WERI-Rb-1 (cell line): ENCODE measurements around the gene ATG101.

Source experiments
- DNase-seq: peaks from one replicate; pipeline ENCODE4 v3.0.0-alpha.2; 2020
- H3K27ac ChIP-seq: fragments of 250-450 bp; sonication (Bioruptor Pico); 2 replicates; pipeline ENCODE4 v1.5.1; 2020; ENCODE audit warnings: mild to moderate bottlenecking, moderate library complexity
- H3K27me3 ChIP-seq: fragments of 250-450 bp; sonication (Bioruptor Pico); 2 replicates; pipeline ENCODE4 v1.5.1; 2021; ENCODE audit warnings: mild to moderate bottlenecking, low read depth, moderate library complexity; ENCODE audit not compliant: insufficient read depth, severe bottlenecking
- H3K36me3 ChIP-seq: fragments of 250-450 bp; sonication (Bioruptor Pico); 2 replicates; pipeline ENCODE4 v1.5.1; 2020; ENCODE audit warnings: mild to moderate bottlenecking, moderate library complexity
- H3K4me3 ChIP-seq: 2 replicates; pipeline ENCODE4 v1.5.1; 2011; ENCODE audit warnings: low read depth, mild to moderate bottlenecking, control low read depth, low read length
- H3K9me3 ChIP-seq: fragments of 250-450 bp; sonication (Bioruptor Pico); 2 replicates; pipeline ENCODE4 v1.5.1; 2021; ENCODE audit warnings: mild to moderate bottlenecking, moderate library complexity; ENCODE audit not compliant: severe bottlenecking
- TF ChIP-seq, protein P1 (sequence below): IDR thresholded peaks from 2 replicates; pipeline ENCODE4 v1.5.1; 2011; ENCODE audit warnings: low read depth, mild to moderate bottlenecking, control low read depth, inconsistent platforms, low read length

Gene ATG101, protein sequence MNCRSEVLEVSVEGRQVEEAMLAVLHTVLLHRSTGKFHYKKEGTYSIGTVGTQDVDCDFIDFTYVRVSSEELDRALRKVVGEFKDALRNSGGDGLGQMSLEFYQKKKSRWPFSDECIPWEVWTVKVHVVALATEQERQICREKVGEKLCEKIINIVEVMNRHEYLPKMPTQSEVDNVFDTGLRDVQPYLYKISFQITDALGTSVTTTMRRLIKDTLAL

DNA sequence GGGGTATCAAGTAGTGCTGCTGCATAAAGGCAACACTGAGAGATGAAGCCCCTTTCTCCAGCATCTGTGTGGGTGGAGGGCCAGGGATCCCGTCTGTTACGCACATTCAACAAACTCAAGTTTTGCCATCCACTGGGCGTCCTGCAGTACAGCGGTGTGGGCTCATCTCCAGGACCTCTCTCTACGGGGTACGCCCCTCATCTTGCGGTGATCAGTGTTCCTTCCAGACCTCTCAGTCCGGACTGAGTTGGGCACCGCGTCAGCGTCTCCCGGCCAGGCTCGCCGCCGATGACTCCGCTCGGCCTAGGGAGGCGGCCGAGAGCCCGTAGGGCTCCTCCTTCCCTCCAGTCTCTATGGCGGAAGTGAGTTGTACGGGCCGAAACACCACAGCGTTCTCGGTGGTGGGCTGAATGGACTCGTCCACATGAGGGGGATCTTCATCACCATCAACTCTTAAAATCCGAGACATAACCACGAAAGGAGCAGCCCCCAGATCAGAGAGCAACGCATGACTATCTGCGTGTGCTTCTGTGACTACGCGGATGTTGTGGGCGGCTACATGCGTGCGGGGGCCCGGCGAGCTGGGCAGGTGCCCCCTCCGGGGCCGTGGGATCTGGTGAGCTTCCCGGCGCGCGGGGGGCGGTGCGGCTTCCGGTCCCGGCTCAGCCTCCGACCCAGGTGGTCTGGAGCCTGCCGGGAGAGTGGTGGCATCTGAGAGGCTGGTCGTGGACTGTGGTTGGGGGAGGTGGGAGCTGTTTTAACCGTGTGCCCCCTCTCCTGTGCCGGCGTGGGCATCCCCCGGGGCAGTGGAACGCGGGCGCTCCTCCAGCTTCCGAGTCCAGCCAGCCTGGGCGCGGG, at the start of gene ATG101:
Gene ATG101 (plus strand): TSS at position 652 of the 858 bp plus-strand sequence. CDS start 3,673 bp downstream, outside the sequence.
- peak within 1 kb of the TSS; percentile 100 for H3K27ac ChIP-seq

DNA sequence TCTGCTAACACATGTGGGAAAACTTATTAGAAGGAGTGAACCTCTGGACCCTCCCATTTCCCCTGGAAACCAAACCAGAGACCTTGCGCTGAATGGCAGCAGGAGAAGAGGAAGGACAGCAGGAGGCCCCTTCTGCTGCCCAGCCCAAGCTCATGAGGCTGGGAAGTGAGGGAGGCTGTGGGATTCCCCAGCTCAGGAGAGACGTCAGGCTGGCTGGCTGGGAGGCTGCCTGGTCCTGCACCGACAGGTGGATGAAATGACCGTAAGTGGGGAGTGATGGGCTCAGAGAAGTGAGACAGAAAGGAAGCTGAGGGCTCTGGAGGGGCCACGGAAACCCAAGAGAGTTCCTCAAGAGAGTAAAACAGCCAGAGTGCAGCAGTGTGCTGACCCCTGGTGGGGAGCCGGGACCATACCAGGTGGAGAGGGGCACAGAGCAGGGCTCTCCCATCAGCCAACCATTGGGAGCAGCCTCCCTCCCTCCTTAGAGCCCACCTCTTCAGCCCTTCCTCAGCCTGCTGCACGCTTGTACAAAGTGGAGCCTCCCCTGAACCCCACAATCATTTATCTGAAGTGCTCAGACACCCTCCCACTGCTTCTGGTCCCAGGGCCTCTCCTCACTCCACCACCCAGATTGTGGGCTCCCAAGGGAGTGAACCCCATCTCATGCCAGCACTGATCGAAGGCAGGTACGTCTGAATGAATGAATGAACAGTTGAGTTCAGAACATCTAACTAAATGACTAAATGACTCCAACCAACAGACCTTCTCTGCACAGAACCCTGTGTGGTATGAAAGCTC, 49.0 kb upstream of the ATG101 start:
- peak; percentile 81 for DNase-seq
- no peaks in the 10 kb centered on the region for H3K27me3 ChIP-seq
- TF ChIP-seq, protein P1, sequence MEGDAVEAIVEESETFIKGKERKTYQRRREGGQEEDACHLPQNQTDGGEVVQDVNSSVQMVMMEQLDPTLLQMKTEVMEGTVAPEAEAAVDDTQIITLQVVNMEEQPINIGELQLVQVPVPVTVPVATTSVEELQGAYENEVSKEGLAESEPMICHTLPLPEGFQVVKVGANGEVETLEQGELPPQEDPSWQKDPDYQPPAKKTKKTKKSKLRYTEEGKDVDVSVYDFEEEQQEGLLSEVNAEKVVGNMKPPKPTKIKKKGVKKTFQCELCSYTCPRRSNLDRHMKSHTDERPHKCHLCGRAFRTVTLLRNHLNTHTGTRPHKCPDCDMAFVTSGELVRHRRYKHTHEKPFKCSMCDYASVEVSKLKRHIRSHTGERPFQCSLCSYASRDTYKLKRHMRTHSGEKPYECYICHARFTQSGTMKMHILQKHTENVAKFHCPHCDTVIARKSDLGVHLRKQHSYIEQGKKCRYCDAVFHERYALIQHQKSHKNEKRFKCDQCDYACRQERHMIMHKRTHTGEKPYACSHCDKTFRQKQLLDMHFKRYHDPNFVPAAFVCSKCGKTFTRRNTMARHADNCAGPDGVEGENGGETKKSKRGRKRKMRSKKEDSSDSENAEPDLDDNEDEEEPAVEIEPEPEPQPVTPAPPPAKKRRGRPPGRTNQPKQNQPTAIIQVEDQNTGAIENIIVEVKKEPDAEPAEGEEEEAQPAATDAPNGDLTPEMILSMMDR, result peak; percentile 97
- H3K4me3 ChIP-seq, result no peak overlapping the region
- no peaks in the 10 kb centered on the region for H3K36me3 ChIP-seq
- H3K27ac ChIP-seq, result no peak overlapping the region
- no peaks in the 10 kb centered on the region for H3K9me3 ChIP-seq

More for the DNA sequence above, at the start of gene ATG101:
- DNase-seq, result peak; percentile 91
- Histone ChIP-seq H3K9me3 (peaks cover 3% of the 10 kb centered on the region), H3K36me3 (peaks cover 27% of the 10 kb centered on the region), H3K4me3 (peak within 1 kb of the TSS; percentile 94), H3K27me3 (no peaks in the 10 kb centered on the region)
- TF ChIP-seq, protein P1, result peak; percentile 91

DNA sequence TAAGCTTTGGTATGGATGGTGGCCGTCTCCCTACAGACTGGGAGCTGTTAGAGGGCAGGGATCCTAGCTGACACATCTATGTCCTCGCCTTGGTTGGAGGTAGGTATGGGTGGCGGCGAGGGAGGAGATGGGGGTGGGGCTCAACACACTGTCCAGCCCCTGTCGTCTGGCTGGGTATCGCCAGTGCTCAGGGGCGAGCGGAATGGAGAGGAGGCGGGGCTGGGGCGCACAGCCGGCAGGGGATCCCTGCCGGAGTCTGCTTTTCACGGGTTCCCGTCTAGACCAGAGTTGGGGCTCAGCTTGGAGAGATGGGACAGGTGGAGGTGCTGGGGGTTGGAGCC, 47.0 kb upstream of the ATG101 start:
- peak overlapping the region; percentile 65 for H3K4me3 ChIP-seq
- H3K9me3 ChIP-seq, result no peaks in the 10 kb centered on the region
- H3K36me3 ChIP-seq, result no peaks in the 10 kb centered on the region
- H3K27me3 ChIP-seq, result no peaks in the 10 kb centered on the region
- DNase-seq, result peak; percentile 72
- no peak overlapping the region for H3K27ac ChIP-seq
- TF ChIP-seq, protein P1, result no peak

DNA sequence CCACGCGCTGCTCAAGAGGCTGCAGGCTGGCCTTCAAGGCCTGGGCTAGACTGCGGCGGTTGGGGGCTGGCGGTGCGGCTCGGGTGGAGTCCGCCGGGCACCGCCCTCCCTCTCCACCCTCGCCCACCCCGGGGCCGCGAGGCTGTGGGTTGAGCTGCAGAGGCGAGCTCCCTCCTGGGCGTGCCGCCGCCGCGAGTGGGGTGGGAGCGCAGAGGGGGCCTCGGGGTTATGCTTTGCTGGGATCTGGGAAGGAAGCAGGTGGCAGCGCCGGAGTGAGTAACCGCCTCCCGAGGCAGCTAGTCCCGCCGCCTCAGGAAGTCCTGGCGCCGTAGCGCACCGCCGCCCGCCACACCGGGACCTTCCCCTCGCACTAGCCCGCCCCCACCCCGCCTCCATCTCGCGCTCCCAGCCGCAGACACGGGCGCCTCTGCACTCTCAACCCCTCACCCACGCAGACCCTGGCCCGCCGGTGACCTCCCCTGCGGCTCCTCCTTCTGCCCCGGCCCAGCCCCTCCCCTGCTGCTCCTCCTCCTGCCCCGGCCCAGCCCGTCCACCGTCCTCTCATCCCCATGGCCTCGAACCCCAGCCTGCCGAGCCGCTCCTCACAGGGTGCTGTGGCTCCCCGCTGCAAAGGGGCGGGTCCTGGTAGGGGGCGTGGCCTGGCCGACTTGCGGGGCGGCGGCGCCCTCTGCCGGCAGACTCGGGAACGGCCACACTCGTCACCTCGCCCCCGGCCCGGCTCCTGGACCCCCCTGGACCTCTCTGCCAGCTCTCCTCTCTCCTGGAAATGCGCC, 46.4 kb upstream of the ATG101 start:
- no peaks in the 10 kb centered on the region for H3K9me3 ChIP-seq
- 0 out of 2 replicates have a peak overlapping the region, but pooled peaks have one; percentile 2 for H3K27ac ChIP-seq
- peak; percentile 92 for DNase-seq
- no peaks in the 10 kb centered on the region for H3K27me3 ChIP-seq
- TF ChIP-seq, protein P1, result peak; percentile 94
- H3K4me3 ChIP-seq, result peak overlapping the region; percentile 65
- H3K36me3 ChIP-seq, result no peaks in the 10 kb centered on the region
